ENCODE data around the gene SOSTDC1.
"Not testable (repeated sequence)": the region's sequence is repeated elsewhere in the genome, so short reads cannot be mapped to it uniquely, and the experiment has no call there.

Gene SOSTDC1, protein sequence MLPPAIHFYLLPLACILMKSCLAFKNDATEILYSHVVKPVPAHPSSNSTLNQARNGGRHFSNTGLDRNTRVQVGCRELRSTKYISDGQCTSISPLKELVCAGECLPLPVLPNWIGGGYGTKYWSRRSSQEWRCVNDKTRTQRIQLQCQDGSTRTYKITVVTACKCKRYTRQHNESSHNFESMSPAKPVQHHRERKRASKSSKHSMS

GRCh38 chr7:16465469-16466361 is at the start of gene SOSTDC1:
Gene SOSTDC1, minus strand, starts transcription at chr7:16465738. Its CDS starts 70 bp downstream, at chr7:16465668.
- DNase-seq: peak in 1 of 2 donors; percentile 43

- no peak for DNase-seq
These were observed 49.2 kb upstream of the SOSTDC1 start for GRCh38 chr7:16514729-16515128.

- DNase-seq: no peak
These were observed 48.7 kb upstream of the SOSTDC1 start for GRCh38 chr7:16514271-16514670.

GRCh38 chr7:16512097-16512496 is 46.6 kb upstream of the SOSTDC1 start:
- no peak for DNase-seq

- DNase-seq: no peak
These were observed 45.8 kb upstream of the SOSTDC1 start for GRCh38 chr7:16511314-16511713.

- peak in 1 of 2 donors; percentile 31 for DNase-seq
These were observed 44.3 kb upstream of the SOSTDC1 start for GRCh38 chr7:16509829-16510228.

- DNase-seq: not testable (repeated sequence)
These were observed 40.9 kb upstream of the SOSTDC1 start for GRCh38 chr7:16506422-16506821.

DNA sequence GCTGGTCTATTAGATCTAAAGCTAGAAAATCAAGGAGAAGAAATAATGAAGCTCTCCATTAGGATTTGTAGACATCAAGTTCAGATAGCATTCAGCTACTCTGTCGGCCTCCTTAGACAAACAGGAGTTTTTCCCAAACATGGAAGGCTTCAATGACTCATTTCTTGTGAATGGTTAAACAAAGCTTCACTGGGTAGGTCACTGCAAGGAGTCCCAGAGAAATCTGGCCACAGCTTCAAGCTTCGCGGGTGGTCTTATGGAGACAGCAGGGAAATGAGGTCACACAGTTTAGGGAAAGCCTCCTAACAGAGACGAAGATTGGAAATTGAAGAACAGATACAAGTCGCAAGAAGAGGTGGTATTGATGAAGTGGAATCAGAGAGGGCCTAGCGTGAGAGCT is 38.5 kb upstream of the SOSTDC1 start:
- DNase-seq: no peak

GRCh38 chr7:16502303-16502702 is 36.8 kb upstream of the SOSTDC1 start:
- no peak for DNase-seq

DNA sequence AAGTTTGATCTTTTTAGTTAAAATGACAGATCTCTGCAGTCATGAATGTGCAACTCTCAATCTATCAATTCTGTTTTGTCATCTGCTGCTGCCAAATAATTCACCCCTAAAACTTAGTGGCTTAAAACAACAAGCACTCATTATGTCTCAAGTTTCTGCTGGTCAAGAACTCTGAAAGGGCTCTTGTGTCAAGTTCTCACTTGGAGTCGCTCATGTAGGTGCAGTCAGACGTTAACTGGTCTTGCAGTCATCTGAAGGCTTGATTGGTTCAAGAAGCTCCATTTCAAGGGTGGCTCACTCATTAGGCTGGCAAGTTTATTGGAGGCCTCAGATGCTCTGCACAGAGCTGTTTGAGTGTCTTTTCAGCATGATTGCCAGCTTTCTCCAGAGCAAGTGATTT is 32.6 kb upstream of the SOSTDC1 start:
- no peak for DNase-seq

DNA sequence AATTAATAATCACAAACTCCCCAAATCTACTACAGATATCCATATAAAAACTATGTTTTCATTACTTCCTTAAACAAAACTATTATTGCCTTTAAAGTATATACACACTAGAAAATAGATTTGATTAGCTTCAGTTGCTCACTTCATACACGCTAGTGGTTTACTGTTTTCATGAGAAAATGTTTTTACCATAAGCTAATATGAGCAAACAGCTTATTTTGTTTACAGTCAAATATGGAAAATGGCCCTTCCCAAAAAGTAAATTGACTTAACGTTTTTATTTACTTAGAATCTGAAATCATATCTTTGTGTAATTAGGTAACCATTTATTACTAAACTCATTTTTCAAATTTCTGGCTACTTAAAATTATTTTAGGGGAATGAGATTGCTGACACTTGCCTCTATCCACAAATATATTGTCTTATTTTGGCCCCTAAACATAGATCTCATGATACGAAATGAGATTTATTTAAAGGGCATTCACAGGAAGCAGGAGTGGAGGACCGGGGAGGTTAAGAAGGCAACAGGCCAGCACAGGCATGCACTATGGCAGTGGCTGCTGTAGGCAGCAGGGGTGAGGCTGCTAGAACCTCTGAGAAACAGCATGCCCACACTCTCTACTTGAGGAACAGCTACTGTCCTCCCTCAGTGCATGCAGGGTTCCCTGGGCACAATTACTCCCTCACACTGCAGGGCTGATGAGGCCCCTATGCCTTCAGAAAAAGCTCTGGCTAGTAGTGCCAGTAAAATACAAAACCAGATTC is 29.6 kb upstream of the SOSTDC1 start:
- DNase-seq: no peak

GRCh38 chr7:16494551-16494950 is 29.0 kb upstream of the SOSTDC1 start:
- DNase-seq: no peak

DNA sequence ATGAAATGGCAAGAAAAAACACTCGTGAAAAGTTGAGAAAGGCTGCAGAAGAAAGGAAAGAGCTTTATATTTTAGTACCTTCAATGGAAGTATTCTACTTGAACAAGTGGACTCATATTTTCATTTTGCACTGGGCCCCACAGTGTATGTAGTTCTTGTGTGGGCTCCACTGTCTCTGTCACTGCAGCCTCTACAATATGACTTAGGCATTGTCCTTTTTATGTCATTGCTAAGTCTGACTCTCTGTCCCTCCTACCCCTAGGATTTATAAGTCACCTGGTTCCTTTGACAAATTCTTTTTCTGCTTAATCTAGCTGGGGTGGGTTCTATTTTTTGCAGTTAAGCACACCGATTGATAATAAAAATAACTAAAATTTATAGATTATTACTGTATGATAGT is 27.7 kb upstream of the SOSTDC1 start:
- DNase-seq: no peak

GRCh38 chr7:16492513-16493062 is 27.1 kb upstream of the SOSTDC1 start:
- peak in 1 of 2 donors; percentile 55 for DNase-seq

DNA sequence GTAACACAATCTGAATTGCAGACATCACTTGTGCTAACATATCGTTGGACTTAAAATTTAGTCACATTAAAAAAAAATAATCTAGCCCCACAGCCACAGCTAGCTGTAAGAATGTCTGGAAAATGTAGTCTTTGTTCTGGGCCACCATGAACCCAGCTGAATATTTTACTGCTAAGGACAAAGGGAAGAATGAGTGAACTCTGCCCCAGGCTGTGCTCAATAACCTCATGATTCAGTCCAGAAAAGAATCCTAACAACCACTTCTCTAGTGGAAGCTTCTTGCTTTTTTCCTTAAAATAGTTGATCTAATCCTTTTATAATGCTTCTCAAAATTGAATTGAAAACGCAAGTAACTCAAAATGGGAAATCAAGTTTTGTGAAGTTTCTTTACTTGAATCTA is 25.6 kb upstream of the SOSTDC1 start:
- no peak for DNase-seq

DNA sequence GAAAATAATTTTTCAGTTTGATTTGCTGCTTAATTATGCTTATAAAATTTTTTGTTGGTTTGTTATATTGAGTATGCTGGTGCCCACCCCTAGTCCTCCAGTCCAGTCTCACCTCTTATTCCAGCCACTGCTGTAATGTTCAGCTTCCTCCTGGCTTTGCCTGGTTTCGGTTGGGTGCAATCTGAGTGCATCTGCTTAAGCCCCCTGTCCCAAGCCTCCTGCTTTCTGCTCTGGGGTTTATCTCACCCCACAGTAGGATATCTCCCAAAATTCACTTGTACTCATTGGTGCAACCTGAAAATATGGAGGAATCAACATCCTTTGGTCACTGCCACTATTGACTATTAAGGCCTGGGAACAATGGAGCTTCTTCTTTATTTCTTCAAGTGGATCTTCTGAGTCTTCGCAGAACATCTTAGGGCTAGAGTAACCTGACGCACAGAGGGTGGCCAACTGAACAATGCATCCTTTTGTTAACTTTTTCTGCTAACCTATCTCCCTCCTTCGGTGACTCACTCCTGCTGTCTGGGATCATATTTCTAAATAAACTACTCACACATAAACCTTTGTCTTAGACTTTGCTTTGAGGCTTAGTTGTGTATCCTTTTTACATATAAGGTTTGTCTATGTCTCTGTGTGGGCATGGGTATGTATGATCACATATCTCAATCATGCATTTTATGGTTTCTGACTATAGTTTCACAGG is 19.1 kb upstream of the SOSTDC1 start:
- no peak for DNase-seq

GRCh38 chr7:16479591-16479990 is 14.1 kb upstream of the SOSTDC1 start:
- no peak for DNase-seq

GRCh38 chr7:16479161-16479560 is 13.6 kb upstream of the SOSTDC1 start:
- no peak for DNase-seq

- no peak for DNase-seq
These were observed 6.4 kb upstream of the SOSTDC1 start for GRCh38 chr7:16471933-16472332.

DNA sequence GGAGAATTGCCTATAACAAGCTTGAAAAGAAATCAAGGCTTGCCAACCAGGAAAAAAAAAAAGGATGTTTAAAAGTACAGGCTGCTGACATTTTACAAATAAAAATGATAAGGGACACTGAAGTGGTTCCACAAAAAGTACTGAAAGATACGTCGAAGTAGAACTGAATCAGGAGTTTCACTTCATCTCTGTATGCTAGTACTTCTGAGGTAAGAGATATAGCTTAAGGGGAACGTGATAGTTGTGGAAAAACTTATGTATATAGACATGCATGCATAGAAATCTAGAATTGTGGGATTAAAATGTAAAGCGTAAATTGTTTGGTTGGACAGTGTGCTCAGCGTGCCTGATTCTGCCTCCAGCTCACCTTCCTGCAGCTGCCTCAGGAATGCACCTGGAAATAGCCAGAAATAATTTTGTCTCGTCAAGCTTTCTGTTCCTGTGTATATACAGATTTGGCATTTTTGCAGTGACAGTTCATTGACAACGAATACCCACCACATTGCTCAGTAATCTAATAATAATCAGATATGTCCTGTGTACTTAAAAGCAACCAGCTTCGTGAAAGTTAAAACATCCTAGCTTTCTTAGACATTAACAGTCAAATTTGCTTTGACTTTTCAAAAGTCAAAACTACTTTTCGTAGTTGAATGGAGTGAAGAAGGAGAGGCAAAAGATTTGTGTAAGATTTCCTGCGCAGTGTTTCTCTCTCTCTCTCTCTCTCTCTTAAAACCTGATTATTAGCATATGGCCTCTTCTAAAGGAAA is 1.4 kb downstream of the SOSTDC1 start:
- DNase-seq: no peak

- DNase-seq: no peak
These were observed 2.0 kb downstream of the SOSTDC1 start for GRCh38 chr7:16463520-16463919.

GRCh38 chr7:16462431-16462889 is 3.1 kb downstream of the SOSTDC1 start:
- no peak for DNase-seq

Data from bone marrow (tissue), 2 donors.